ENCODE measurements around the gene SAE1. TPM values are rescaled to one million over a fixed set of nuclear protein-coding genes. Genes with fewer than 3 reads are reported as not detected.
A peak's percentile ranks its signal among the peaks of the same experiment; 100 is the strongest.

Gene SAE1
- total RNA-seq, 1 donor from 2014 or later: 137 TPM

DNA sequence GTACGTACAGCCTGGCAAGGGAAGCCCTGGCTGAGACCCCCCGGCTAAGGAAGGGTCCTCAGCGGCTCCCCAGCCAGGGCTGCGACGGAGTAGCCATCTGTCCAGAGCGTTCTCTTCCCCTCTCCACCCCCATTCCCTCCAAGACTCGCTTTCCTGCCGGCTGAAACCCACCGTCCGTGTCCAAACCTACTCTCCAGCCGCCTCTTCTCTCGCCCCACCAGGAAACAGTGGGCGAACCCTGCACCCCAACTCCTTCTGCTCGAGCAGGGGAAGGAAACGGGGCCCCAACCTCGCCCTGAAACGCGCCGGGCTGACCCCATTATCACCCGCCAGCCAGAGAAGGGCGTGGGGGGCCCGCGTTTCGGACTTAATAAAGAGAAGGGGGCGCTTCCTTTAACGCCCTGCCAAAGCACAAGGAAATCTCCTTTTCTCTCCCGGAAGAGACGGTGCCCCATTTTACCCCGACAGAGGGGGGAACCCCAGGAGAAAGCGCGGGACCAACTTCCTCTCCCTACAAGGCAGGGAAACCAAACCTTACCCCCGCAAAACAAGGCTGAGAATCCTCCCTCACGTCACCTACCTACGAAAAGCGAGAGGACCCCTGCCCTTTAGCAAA is 19.5 kb upstream of the SAE1 start:
- no peak for DNase-seq (ENCODE audit: low spot score in 2 of 2, unreplicated experiment in 2 of 2)
- H3K4me3 Mint-ChIP-seq: peak overlapping the region; percentile 89
- H3K36me3 Mint-ChIP-seq: no peaks in the 10 kb centered on the region
- H3K9me3 Mint-ChIP-seq: no peaks in the 10 kb centered on the region
- H3K4me1 Mint-ChIP-seq: peaks cover 55% of the 10 kb centered on the region
- H3K27me3 Mint-ChIP-seq (ENCODE audit: low read depth): no peaks in the 10 kb centered on the region
- peak overlapping the region; percentile 100 for H3K27ac Mint-ChIP-seq
- TF ChIP-seq, protein P1, sequence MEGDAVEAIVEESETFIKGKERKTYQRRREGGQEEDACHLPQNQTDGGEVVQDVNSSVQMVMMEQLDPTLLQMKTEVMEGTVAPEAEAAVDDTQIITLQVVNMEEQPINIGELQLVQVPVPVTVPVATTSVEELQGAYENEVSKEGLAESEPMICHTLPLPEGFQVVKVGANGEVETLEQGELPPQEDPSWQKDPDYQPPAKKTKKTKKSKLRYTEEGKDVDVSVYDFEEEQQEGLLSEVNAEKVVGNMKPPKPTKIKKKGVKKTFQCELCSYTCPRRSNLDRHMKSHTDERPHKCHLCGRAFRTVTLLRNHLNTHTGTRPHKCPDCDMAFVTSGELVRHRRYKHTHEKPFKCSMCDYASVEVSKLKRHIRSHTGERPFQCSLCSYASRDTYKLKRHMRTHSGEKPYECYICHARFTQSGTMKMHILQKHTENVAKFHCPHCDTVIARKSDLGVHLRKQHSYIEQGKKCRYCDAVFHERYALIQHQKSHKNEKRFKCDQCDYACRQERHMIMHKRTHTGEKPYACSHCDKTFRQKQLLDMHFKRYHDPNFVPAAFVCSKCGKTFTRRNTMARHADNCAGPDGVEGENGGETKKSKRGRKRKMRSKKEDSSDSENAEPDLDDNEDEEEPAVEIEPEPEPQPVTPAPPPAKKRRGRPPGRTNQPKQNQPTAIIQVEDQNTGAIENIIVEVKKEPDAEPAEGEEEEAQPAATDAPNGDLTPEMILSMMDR (IDR thresholded peaks at IDR 0.05; ENCODE audit: unreplicated experiment): no peak

- DNase-seq (ENCODE audit: low spot score in 2 of 2, unreplicated experiment in 2 of 2): no peak
- no peaks in the 10 kb centered on the region for H3K36me3 Mint-ChIP-seq
- H3K4me3 Mint-ChIP-seq: peak overlapping the region; percentile 89
- peak overlapping the region; percentile 100 for H3K27ac Mint-ChIP-seq
- TF ChIP-seq, protein P1 (IDR thresholded peaks at IDR 0.05; ENCODE audit: unreplicated experiment): no peak
- peaks cover 57% of the 10 kb centered on the region for H3K4me1 Mint-ChIP-seq
- no peaks in the 10 kb centered on the region for H3K9me3 Mint-ChIP-seq
- H3K27me3 Mint-ChIP-seq (ENCODE audit: low read depth): no peaks in the 10 kb centered on the region
These were observed 18.9 kb upstream of the SAE1 start for GRCh38 chr19:47111682-47112165.

GRCh38 chr19:47112166-47112996 is 18.3 kb upstream of the SAE1 start:
- peak overlapping the region; percentile 89 for H3K4me3 Mint-ChIP-seq
- no peaks in the 10 kb centered on the region for H3K36me3 Mint-ChIP-seq
- peak; percentile 81 for DNase-seq (ENCODE audit: low spot score in 2 of 2, unreplicated experiment in 2 of 2)
- H3K4me1 Mint-ChIP-seq: peaks cover 51% of the 10 kb centered on the region
- TF ChIP-seq, protein P1 (IDR thresholded peaks at IDR 0.05; ENCODE audit: unreplicated experiment): no peak
- H3K27me3 Mint-ChIP-seq (ENCODE audit: low read depth): no peaks in the 10 kb centered on the region
- H3K9me3 Mint-ChIP-seq: no peaks in the 10 kb centered on the region
- H3K27ac Mint-ChIP-seq: peak overlapping the region; percentile 100

DNA sequence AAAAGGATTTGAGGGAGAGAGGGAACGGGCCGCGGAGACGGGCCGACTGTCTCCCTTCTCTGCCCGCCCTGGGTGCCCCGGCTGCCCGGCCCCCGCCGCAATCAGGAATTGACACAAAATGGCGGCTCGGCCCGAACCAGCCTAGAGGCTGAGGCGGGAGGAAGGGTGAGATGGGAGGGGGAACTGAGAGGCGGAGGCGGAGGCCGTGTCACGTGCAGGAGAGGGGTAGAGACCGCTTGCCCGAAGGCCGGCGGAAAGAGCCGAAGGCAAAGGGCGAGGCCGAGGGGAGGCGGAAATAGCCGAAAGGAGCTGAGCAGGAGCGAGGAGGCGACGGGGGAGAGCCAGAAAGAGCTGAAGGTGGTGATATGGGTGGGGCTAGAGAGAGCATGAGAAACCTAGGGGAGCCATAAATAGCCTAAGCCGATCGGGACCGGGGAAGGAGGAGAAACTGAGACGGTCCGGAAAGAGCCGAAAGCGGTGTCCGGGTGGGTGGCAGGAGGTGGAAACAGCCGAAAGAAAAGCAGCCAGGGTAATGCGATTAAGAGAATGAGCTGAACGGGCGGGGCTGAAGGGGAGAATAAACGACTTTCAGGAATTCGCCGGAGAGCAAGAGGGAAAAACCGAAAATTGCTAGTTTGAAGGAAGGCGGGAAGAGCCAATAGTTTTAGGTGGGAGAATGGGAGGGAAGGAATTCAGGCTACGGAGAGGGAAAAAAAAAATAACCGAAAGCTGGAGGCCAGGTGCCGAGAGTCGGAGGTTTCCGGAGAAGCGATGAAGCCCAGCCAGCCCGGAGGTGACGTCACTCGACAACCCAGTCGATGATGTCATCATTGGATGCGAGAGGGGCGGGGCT is 17.4 kb upstream of the SAE1 start, which contains the start of gene ZC3H4:
ZC3H4 (minus strand) TSS at position 780 of the 853 bp plus-strand sequence. CDS start 1,192 bp downstream, outside the sequence.
- peaks cover 43% of the 10 kb centered on the region for H3K4me1 Mint-ChIP-seq

More for the DNA sequence above, 17.4 kb upstream of the SAE1 start, which contains the start of gene ZC3H4:
- no peaks in the 10 kb centered on the region for H3K36me3 Mint-ChIP-seq
- peak within 1 kb of the TSS; percentile 100 for H3K27ac Mint-ChIP-seq
- H3K27me3 Mint-ChIP-seq (ENCODE audit: low read depth): no peaks in the 10 kb centered on the region
- H3K9me3 Mint-ChIP-seq: no peaks in the 10 kb centered on the region
- TF ChIP-seq, protein P1 (IDR thresholded peaks at IDR 0.05; ENCODE audit: unreplicated experiment): no peak
- DNase-seq (ENCODE audit: low spot score in 2 of 2, unreplicated experiment in 2 of 2): peak; percentile 99
- peak within 1 kb of the TSS; percentile 89 for H3K4me3 Mint-ChIP-seq

Measured in mesothelial cell of epicardium (in vitro differentiated cells).